T-helper 22 cell (primary cell): ENCODE results near the gene SCIN.

Source experiments
- DNase-seq: peaks from one replicate; pipeline ENCODE4 v3.0.0-alpha.2; 2020; ENCODE audit warnings: low read depth

SCIN gene

DNA sequence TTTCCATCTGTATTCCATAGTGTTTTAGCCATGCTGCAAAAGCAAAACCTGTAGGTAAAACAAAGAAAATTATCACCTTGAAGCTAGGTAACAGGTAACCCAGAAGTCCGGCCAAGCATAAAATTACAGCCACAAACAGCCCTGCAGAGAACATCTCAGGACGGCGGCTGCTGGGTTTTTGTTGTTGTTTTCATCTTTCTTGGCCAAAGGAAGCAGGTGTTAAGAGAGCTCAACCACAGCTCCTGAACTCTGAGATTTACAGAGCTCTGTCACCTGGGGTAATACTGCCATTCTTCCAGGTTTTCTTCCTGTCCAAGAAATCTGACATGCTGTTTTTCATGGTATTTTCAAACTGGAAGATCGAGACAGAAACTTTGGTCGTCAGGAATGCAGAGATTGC lies 847 bp upstream of the SCIN start:
- no peak for DNase-seq

- DNase-seq = no peak
Measured at GRCh38 chr7:12570168-12570533, 369 bp upstream of the SCIN start.

DNA sequence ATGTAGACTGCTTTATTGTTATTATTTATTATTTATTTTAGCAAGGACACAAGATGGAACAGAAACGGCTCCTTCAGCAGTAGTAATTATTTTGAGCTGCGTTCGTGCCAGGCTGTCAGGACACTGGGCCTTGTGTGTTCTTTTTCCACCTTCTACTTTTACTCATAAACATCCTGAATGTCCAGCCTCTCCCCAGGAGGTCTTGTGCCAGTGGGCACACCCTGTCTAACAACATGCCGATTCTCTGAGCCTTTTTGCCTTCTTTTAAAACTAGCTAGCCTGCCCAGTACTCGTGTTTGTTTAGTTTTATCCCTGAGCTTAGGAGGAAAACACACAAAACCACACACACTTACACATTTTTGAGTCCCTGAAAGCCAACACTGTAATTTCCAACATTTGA lies 1.2 kb downstream of the SCIN start:
- no peak for DNase-seq

GRCh38 chr7:12572941-12573575 lies 2.5 kb downstream of the SCIN start:
- DNase-seq = no peak

GRCh38 chr7:12573885-12574284 lies 3.4 kb downstream of the SCIN start:
- no peak for DNase-seq

DNA sequence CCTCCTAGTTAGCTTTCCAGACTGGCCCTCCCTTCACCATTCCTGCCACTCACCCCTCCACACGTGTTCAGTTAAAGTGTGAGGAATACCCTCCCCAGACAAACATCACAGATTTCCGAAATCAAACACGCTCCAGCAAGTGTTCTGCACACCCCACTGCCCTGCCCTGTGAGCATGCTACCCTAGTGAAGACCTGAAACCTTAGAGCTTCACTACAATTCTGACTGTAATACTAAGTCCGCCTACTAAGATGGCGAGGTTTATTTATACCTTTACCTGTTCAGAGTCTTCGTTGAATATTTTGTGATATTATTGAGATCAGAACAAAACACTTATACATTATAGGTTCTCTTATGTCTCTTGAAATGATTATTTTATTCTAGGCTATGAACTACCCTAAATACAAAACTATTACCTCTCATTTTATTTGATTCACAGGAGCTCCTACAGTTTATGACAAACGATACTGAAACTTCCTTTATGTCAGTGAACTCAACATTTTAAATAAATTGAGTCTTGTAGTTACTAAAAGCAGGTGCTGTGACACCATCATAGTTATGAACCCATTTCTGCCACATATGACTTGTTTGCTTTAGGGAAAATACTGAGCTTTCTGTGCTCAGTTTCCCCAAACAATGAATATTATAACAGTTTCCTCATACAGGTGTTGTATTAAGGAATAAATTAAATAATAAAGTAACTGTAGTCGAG lies 8.6 kb downstream of the SCIN start:
- no peak for DNase-seq

- DNase-seq = no peak
Measured at GRCh38 chr7:12581897-12582296, 11.4 kb downstream of the SCIN start.

GRCh38 chr7:12582362-12582761 lies 11.8 kb downstream of the SCIN start:
- no peak for DNase-seq

DNA sequence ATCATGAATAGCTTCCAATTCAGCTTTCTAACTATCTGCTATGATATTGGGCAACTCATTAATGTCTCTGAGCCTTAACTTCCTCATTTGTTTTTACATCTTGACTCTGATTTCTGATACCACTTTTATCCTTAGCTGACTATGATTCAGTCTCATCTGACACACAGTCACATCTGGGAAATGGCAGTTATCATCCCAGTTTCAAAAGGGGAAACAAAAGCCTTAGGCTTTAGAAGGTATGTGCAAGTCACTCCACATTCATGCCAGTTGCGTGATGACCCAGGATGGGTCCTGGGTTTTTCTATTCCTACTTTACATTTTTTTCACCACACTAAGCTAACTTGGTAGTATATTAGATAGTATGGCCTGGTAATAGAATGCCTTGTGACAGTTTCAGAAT lies 12.7 kb downstream of the SCIN start:
- no peak for DNase-seq

GRCh38 chr7:12583922-12584321 lies 13.4 kb downstream of the SCIN start:
- DNase-seq = no peak

- no peak for DNase-seq
Measured at GRCh38 chr7:12584930-12585329, 14.4 kb downstream of the SCIN start.

GRCh38 chr7:12586271-12586670 lies 15.8 kb downstream of the SCIN start:
- no peak for DNase-seq

DNA sequence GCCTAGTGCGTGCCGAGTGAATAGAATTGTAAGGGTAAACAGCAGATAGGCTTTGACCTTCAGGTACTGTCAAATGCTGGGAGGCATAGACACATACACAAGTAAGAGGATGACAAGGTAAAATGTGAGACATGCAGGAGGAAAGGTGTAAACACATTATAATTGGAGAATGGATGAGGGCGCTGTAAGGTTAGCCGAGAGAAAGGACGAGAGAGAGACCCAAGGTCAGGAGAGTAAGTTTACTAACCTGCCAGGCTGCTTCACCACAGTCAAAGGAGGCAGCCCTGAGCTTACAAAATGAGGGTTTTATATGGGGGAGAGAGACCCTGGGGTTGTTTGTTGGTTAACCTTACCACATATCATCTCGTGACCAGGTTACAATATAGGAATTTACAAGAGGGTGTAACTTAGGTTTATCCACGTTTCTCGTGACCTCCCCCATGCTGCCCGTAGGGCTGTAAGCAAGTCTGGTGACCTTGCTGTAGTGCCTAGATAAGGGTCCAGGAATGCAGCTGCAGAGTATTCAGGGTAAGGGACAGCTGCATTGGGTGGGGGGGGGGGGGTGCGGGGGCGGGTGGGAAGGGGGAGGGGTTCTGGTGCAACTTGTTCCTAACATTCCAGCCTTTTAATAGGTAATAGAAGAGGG lies 17.9 kb downstream of the SCIN start:
- no peak for DNase-seq

DNA sequence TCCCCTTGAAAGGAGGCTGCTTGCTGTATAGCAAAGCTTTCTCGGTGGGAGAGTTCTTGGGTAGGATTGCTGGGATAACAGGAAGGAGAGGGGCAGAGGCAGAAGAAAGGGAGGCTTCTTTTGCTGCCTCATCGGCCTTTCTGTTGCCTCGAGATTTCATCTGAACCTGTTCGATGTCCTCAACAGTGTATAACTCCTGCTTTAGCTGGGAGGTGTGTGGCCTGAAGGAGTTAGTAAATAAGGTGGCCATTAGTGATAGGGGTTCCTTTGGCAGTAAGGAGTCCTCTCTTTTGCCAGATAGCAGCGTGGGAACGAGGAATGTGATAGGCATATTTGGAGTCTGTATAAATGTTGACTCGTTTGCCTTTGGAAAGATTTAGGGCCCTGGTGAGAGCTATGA lies 20.0 kb downstream of the SCIN start:
- no peak for DNase-seq

- no peak for DNase-seq
Measured at GRCh38 chr7:12594122-12594897, 23.8 kb downstream of the SCIN start.

DNA sequence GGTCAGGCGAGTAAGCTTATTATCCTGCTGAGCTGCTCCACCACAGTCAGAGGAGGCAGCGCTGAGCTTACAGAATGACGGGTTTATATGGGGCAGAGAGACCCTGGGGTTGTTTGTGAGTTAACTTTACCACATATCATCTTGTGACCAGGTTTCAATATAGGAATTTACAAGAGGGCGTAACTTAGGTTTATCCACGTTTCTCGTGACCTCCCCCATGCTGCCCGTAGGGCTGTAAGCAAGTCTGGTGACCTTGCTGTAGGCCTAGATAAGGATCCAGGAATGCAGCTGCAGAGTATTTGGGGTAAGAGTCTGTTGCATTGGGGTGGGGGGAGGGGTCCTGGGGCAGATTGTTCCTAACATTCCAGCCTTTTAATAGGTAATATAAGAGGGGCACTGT lies 24.6 kb downstream of the SCIN start:
- DNase-seq = no peak

- DNase-seq = no peak
Measured at GRCh38 chr7:12596225-12596790, 25.8 kb downstream of the SCIN start.

- DNase-seq = no peak
Measured at GRCh38 chr7:12601302-12601869, 30.9 kb downstream of the SCIN start.

GRCh38 chr7:12607134-12607533 lies 36.6 kb downstream of the SCIN start:
- DNase-seq = no peak

DNA sequence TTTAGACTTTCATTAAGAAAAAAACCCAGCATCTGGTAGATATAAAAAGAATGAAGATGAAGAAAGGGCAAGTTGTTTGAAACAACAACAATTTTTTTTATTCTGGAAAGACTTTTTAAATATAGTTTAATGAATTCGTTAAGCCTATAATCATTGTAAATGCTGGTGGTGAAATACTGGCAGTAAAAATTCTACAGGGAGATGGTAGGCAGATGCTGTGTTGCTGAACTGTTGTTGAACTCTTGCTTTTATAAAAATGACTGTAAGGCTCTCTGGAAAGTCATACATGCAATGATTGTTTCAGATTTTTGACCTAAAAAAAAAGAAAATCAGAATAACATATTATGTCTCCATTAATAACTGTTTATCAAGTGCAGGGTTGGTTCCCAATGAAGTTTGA lies 39.0 kb downstream of the SCIN start:
- no peak for DNase-seq

- DNase-seq = no peak
Measured at GRCh38 chr7:12610899-12611298, 40.4 kb downstream of the SCIN start.

DNA sequence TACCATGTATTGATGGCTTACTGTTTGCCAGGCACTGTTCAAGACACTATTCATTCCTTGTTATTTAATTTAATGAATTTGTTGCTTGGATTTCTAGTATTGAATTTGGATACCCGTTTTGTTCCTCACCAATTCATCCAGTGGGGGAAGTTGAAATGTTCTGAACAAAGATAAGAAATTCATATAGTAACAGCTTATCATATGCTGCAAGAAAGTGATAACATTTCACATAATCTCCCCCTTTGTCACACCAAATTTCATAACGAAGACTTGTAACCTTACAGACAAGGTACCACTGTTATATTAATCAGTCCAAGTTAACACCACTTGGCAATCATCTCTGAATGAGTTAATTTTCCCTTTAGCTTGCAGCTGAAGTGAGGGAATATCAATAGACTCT lies 42.1 kb downstream of the SCIN start:
- DNase-seq = no peak
